Loucy (cell line): ENCODE data around the gene SHOC2.

Source experiments
- H2AFZ ChIP-seq: fragments of 200-600 bp; sonication (generic); 2 replicates; pipeline ENCODE4 v1.6.0; 2016; ENCODE audit warnings: antibody characterized with exemption, mild to moderate bottlenecking, low read length, moderate library complexity
- H3F3A ChIP-seq: fragments of 200-600 bp; 2 replicates; pipeline ENCODE4 v1.6.0; 2016; ENCODE audit warnings: antibody characterized with exemption, low read depth, mild to moderate bottlenecking
- H3K27me3 ChIP-seq: fragments of 200-600 bp; sonication (generic); 2 replicates; pipeline ENCODE4 v1.6.1; 2014; ENCODE audit warnings: low read length, mild to moderate bottlenecking; ENCODE audit not compliant: insufficient read depth, poor library complexity, severe bottlenecking
- H3K36me3 ChIP-seq: fragments of 200-600 bp; sonication (generic); 2 replicates; pipeline ENCODE4 v1.6.1; 2016; ENCODE audit warnings: low read length; ENCODE audit not compliant: insufficient read depth
- H3K4me1 ChIP-seq: fragments of 200-600 bp; sonication (generic); 2 replicates; pipeline ENCODE4 v1.5.1; 2014; ENCODE audit warnings: low read length, mild to moderate bottlenecking; ENCODE audit not compliant: insufficient read depth, poor library complexity, severe bottlenecking
- H3K4me2 ChIP-seq: fragments of 200-600 bp; sonication (generic); 2 replicates; pipeline ENCODE4 v1.6.0; 2014; ENCODE audit warnings: antibody characterized with exemption, low read length, low read depth, mild to moderate bottlenecking; ENCODE audit not compliant: poor library complexity, severe bottlenecking
- H3K4me3 ChIP-seq: fragments of 200-600 bp; sonication (generic); 2 replicates; pipeline ENCODE4 v1.5.1; 2014; ENCODE audit warnings: low read length, mild to moderate bottlenecking, mixed read lengths; ENCODE audit not compliant: poor library complexity, severe bottlenecking
- H3K79me2 ChIP-seq: fragments of 200-600 bp; sonication (generic); 2 replicates; pipeline ENCODE4 v1.6.1; 2014; ENCODE audit warnings: low read length; ENCODE audit not compliant: insufficient read depth
- H3K9ac ChIP-seq: fragments of 200-600 bp; sonication (generic); 2 replicates; pipeline ENCODE4 v1.6.0; 2014; ENCODE audit warnings: mild to moderate bottlenecking, low read depth, low read length, moderate library complexity; ENCODE audit not compliant: poor library complexity, severe bottlenecking
- H3K9me2 ChIP-seq: fragments of 200-600 bp; sonication (generic); replicated peaks from 2 replicates; pipeline ENCODE4 v1.6.1; 2016; ENCODE audit warnings: low read depth, low read length, mixed read lengths
- H3K9me3 ChIP-seq: fragments of 200-600 bp; sonication (generic); 2 replicates; pipeline ENCODE4 v1.6.1; 2014; ENCODE audit warnings: mild to moderate bottlenecking, antibody characterized with exemption, low read length, low read depth; ENCODE audit not compliant: insufficient read depth
- H4K20me1 ChIP-seq: fragments of 200-600 bp; sonication (generic); 2 replicates; pipeline ENCODE4 v1.6.0; 2014; ENCODE audit warnings: antibody characterized with exemption, low read length, mild to moderate bottlenecking; ENCODE audit not compliant: insufficient read depth, poor library complexity, severe bottlenecking
- CTCF ChIP-seq: fragments of 200-600 bp; sonication (generic); conservative IDR thresholded peaks from 2 replicates; pipeline ENCODE4 v1.5.1; 2014; ENCODE audit warnings: mild to moderate bottlenecking, antibody characterized with exemption, low read length
- EZH2phosphoT487 ChIP-seq: fragments of 200-600 bp; IDR thresholded peaks from 2 replicates; pipeline ENCODE4 v1.6.1; 2018; ENCODE audit warnings: antibody characterized with exemption, mild to moderate bottlenecking, moderate library complexity, borderline replicate concordance

Gene SHOC2

DNA sequence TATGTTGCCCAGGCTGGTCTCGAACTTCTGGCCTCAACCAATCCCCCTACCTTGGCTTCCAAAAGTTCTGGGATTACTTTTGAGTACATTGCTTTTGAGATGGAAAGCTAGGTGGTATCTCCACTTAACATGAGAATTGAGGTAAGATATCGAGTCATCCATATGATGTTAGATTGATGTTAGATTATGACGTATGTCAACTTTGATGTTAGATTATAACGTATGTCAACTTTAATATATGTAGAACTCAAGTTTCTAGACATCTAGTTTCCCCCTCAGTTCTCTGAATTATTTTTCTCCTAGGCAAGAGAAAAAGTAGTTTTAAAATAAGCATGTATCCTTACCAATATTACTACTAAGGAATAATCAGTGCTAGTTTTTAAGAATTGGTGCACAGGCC lies 20.0 kb downstream of the SHOC2 start:
- no peak overlapping the region for H3K4me3 ChIP-seq
- no peaks in the 10 kb centered on the region for H3K9me3 ChIP-seq
- H2AFZ ChIP-seq: no peak overlapping the region
- H3K36me3 ChIP-seq: peaks cover 31% of the 10 kb centered on the region; the same call in 1 of the 2 replicates
- H3K4me2 ChIP-seq: no peak overlapping the region
- H4K20me1 ChIP-seq: peaks cover 29% of the 10 kb centered on the region
- no peak overlapping the region for H3K9ac ChIP-seq
- no peaks in the 10 kb centered on the region for H3K27me3 ChIP-seq
- no peak for TF ChIP-seq CTCF
- TF ChIP-seq EZH2phosphoT487: no peak
- peaks cover 1% of the 10 kb centered on the region for H3K4me1 ChIP-seq
- H3F3A ChIP-seq: no peaks in the 10 kb centered on the region
- no peaks in the 10 kb centered on the region for H3K9me2 ChIP-seq
- H3K79me2 ChIP-seq: peaks cover 99% of the 10 kb centered on the region

DNA sequence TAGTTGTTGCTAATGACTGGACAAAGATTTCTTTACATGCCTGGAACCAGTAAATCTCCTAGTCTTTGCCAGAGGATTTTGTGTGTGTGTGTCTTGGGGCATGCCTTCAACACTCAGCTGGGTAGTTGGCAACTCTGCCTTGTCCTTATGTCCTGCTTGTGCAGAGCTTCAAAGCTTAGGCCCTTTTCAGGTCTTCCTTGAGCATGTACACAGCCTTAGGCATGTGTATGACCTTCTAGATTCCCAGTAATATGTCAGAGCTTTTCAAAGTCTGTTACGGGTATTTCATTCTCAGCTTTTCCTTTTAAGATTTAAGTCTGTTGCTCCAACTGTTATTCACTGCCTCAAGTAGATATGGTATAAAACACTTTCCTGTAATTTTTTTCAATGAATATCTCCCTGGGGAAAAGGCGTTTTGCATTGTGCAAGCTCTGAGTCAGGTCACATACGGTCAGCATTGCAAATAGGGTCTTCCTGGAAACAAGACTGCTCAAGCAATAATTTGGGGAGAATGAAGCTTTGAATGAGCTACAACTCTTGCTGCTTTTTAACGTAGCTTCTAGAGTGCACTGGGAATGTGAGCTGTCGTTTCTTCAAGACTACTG lies 25.5 kb downstream of the SHOC2 start:
- peaks cover 16% of the 10 kb centered on the region for H3K4me1 ChIP-seq
- no peaks in the 10 kb centered on the region for H3K9me3 ChIP-seq
- no peak overlapping the region for H3K4me2 ChIP-seq
- no peak overlapping the region for H3K4me3 ChIP-seq
- peaks cover 16% of the 10 kb centered on the region for H4K20me1 ChIP-seq
- no peak for TF ChIP-seq CTCF
- TF ChIP-seq EZH2phosphoT487: no peak
- H2AFZ ChIP-seq: no peak overlapping the region
- no peaks in the 10 kb centered on the region for H3K9me2 ChIP-seq
- no peak overlapping the region for H3K9ac ChIP-seq
- no peaks in the 10 kb centered on the region for H3K27me3 ChIP-seq
- H3K79me2 ChIP-seq: peaks cover 95% of the 10 kb centered on the region
- H3F3A ChIP-seq: no peaks in the 10 kb centered on the region
- H3K36me3 ChIP-seq: peaks cover 32% of the 10 kb centered on the region; the same call in 1 of the 2 replicates

DNA sequence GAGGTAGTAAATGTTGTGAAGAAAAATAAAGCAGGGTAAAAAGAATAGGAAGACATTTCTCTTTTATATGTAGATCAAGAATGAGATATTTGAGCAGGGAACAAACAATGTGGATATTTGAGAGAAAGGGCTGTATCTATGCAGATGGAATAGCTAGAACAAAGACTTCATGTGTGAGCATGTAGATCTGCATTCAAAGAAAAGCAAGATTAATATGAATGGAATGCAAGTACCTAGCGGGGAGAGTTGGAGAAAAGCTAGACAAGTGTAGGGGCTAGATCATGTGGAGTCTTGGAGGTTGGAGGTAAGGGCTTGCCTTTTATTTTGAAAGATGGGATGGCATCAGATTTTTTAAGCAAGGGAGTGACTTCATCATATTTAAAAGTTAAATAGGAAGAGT lies 27.1 kb downstream of the SHOC2 start:
- no peaks in the 10 kb centered on the region for H3F3A ChIP-seq
- H3K4me3 ChIP-seq: no peak overlapping the region
- H3K4me1 ChIP-seq: peaks cover 16% of the 10 kb centered on the region
- no peak overlapping the region for H3K9ac ChIP-seq
- no peaks in the 10 kb centered on the region for H3K9me2 ChIP-seq
- H2AFZ ChIP-seq: no peak overlapping the region
- no peaks in the 10 kb centered on the region for H3K9me3 ChIP-seq
- peaks cover 83% of the 10 kb centered on the region for H3K79me2 ChIP-seq
- H3K36me3 ChIP-seq: peaks cover 26% of the 10 kb centered on the region; the same call in 1 of the 2 replicates
- H3K4me2 ChIP-seq: no peak overlapping the region
- TF ChIP-seq CTCF: no peak
- H3K27me3 ChIP-seq: no peaks in the 10 kb centered on the region
- peaks cover 16% of the 10 kb centered on the region for H4K20me1 ChIP-seq
